Spleen (tissue), 11 donors: ENCODE data around the gene DLG2. TPM values are rescaled to one million over a fixed set of nuclear protein-coding genes. Genes with fewer than 3 reads are reported as not detected.

Source experiments
- DNase-seq: peaks from one replicate; pipeline ENCODE4 v3.0.0-alpha.2; 2020
- H3K27ac ChIP-seq, 8 donors: fragments of 200-600 bp; sonication (generic) in 7 of 8; 1 replicate in 4 of 8; 2 replicates in 4 of 8; pipeline versions ENCODE4 v1.5.0 to v1.8.0; 2016 to 2021; ENCODE audit warnings: inconsistent platforms in 4 of 8, mild to moderate bottlenecking in 4 of 8, moderate library complexity in 1 of 8
- H3K27me3 ChIP-seq, 7 donors: fragments of 200-600 bp; sonication (generic) in 6 of 7; replicated peaks in 1 of 7; 1 replicate in 4 of 7; 2 replicates in 3 of 7; pipeline versions ENCODE4 v1.5.0 to v1.8.0; 2016 to 2021; ENCODE audit warnings: inconsistent platforms in 3 of 7, mild to moderate bottlenecking in 1 of 7
- H3K36me3 ChIP-seq, 6 donors: fragments of 200-600 bp; sonication (generic) in 5 of 6; 1 replicate in 4 of 6; 2 replicates in 2 of 6; pipeline versions ENCODE4 v1.5.0 to v1.8.0; 2016 to 2021; ENCODE audit warnings: inconsistent platforms in 2 of 6
- H3K4me1 ChIP-seq, 6 donors: fragments of 200-600 bp; sonication (generic) in 5 of 6; 1 replicate in 3 of 6; 2 replicates in 3 of 6; pipeline versions ENCODE4 v1.5.0 to v1.8.0; 2016 to 2021; ENCODE audit warnings: inconsistent platforms in 3 of 6
- H3K4me3 ChIP-seq, 8 donors: fragments of 200-600 bp; sonication (generic) in 7 of 8; 1 replicate in 4 of 8; 2 replicates in 4 of 8; pipeline versions ENCODE4 v1.5.0 to v1.8.0; 2016 to 2021; ENCODE audit warnings: inconsistent platforms in 4 of 8, mild to moderate bottlenecking in 4 of 8, moderate library complexity in 2 of 8
- H3K9me3 ChIP-seq, 8 donors: fragments of 200-600 bp; sonication (generic) in 7 of 8; 1 replicate in 4 of 8; 2 replicates in 4 of 8; pipeline versions ENCODE4 v1.5.0 to v1.8.0; 2016 to 2021; ENCODE audit warnings: inconsistent platforms in 4 of 8
- CTCF ChIP-seq, 11 experiments: fragments of 200-600 bp in 7 of 11; fragments of 450-650 bp in 4 of 11; sonication (generic) in 4 of 11; IDR thresholded peaks in 8 of 11; conservative IDR thresholded peaks in 3 of 11; 1 replicate in 7 of 11; 2 replicates in 4 of 11; pipeline versions ENCODE4 v1.4.0 to v1.8.0; 2016 to 2021; ENCODE audit warnings: antibody characterized with exemption in 11 of 11, inconsistent platforms in 4 of 11, mild to moderate bottlenecking in 1 of 11
- POLR2A ChIP-seq, 3 donors: fragments of 450-650 bp; IDR thresholded peaks; one replicate each; pipeline ENCODE4 v1.5.1; 2017; ENCODE audit warnings: antibody characterized with exemption in 3 of 3, mild to moderate bottlenecking in 1 of 3
- POLR2AphosphoS5 ChIP-seq, 3 donors: sonication (generic); formaldehyde crosslinking; IDR thresholded peaks; one replicate each; pipeline ENCODE4 v1.5.1; 2017; ENCODE audit warnings: antibody characterized with exemption in 3 of 3
- WGBS, 5 donors: extraction: QIAGEN DNeasy Blood & Tissue Kit in 3 of 5; methylation state at CpG; one replicate each; pipeline versions ENCODE4 v1.1.5 to v1.1.7; 2013 to 2018; 5-methylcytosine and 5-hydroxymethylcytosine counted together
- intact Hi-C: fragments of 100-400 bp; cut with DNase I; formaldehyde crosslinking; loops from one replicate; pipeline ENCODE4 v1.15.0; 2023; ENCODE audit warnings: low total_unique reads
- polyA plus RNA-seq, 3 donors: library from polyadenylated mRNA; stranded (reverse); fragments of 200-250 nt; gene quantifications; one replicate each; pipeline ENCODE4 v1.2.1, GENCODE V29; 2013
- total RNA-seq, 7 donors: library from RNA; depleted of rRNA in 3 of 7; stranded (reverse); fragments of >200 nt in 3 of 7; fragmentation: NEBNext Ultra II Directional in 4 of 7; extraction: Animal tissue kit (Norgen Biotek cat#: 25700) in 4 of 7; gene quantifications; one replicate each; pipeline versions ENCODE4 v1.1.0 to v1.2.1, GENCODE V29; 2016 to 2021
- donor health status: healthy with polysubstance abuse.
- donor health status: DM: no; HTN: no; CAD: no; lungs with moderate emphysema.
- donor health status: DM: no; HTN: no; CAD: no.
- donor health status: Bipolar disorder and iron deficiency.
- donor health status: healthy.
- donor health status: DM: no; HTN: no; CAD: no.
- donor health status: DM: yes; HTN: yes; CAD: no.

The DLG2 gene
- total and polyA plus RNA-seq, 10 donors = 0.43 to 12.7 (median 7.9) TPM

DNA sequence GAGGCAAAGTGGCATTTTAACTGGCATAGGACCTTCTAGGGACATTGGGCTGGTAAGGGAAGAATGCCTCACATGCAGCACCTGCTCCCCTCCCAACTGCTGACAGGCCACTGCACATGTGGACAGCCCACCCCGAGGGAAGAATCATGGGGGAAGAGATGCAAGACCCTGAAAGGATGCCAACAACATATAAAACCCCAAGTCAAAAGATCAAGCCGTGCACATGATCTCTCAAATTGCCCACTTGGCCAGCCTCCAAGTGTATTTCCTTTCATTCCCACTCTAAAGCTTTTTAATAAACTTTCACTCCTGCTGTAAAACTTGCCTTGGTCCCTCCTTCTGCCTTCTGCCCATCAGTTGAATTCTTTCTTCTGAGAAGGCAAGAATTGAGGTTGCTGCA is 1393.1 kb downstream of the DLG2 start:
- no peak for DNase-seq
- Histone ChIP-seq H3K36me3 (no peaks in the 10 kb centered on the region), H3K4me1 (no peaks in the 10 kb centered on the region), H3K9me3 (no peaks in the 10 kb centered on the region), H3K4me3 (no peak overlapping the region), H3K27me3 (no peaks in the 10 kb centered on the region), H3K27ac (no peak overlapping the region)
- intact Hi-C loops = no loop called here
- 35 to 67% (median 42%) methylated on average over 2 of the region's 2 CpGs for WGBS, 5 donors
- TF ChIP-seq CTCF (IDR thresholded peaks at IDR 0.05 in 8 of 11, conservative IDR thresholded peaks at IDR 0.05 in 3 of 11) = no peak
- TF ChIP-seq POLR2A (IDR thresholded peaks at IDR 0.05) = no peak
- no peak for TF ChIP-seq POLR2AphosphoS5 (IDR thresholded peaks at IDR 0.05)

- Histone ChIP-seq H3K4me3 (no peak overlapping the region), H3K9me3 (no peaks in the 10 kb centered on the region), H3K4me1 (no peaks in the 10 kb centered on the region), H3K27me3 (no peaks in the 10 kb centered on the region), H3K36me3 (no peaks in the 10 kb centered on the region), H3K27ac (no peak overlapping the region)
- intact Hi-C loops = no loop called here
- DNase-seq = no peak
- TF ChIP-seq CTCF (IDR thresholded peaks at IDR 0.05 in 8 of 11, conservative IDR thresholded peaks at IDR 0.05 in 3 of 11) = no peak
- no peak for TF ChIP-seq POLR2A (IDR thresholded peaks at IDR 0.05)
- TF ChIP-seq POLR2AphosphoS5 (IDR thresholded peaks at IDR 0.05) = no peak
Observed at GRCh38 chr11:84232511-84232910, 1394.6 kb downstream of the DLG2 start.

DNA sequence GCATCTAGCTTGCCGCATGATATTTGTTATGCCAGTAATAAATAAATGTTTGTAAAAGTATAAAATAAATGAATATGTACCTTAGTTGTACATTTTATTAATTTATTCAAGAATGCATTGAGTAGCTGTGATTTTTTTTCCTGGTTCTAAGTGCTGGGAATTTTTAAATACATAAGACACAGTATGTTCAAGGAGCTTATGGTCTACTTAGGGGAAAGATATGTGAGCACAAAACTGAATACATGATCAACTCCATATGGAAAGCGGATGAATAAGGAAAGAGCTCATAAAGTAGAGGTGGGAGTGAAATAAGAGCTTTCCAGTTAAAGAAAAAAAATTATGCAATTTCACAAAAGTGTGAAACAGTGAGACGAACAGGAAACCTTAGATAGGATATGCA is 1396.7 kb downstream of the DLG2 start:
- TF ChIP-seq CTCF (IDR thresholded peaks at IDR 0.05 in 8 of 11, conservative IDR thresholded peaks at IDR 0.05 in 3 of 11) (no peak), POLR2A (IDR thresholded peaks at IDR 0.05) (no peak), POLR2AphosphoS5 (IDR thresholded peaks at IDR 0.05) (no peak)
- no peak overlapping the region for H3K27ac ChIP-seq
- no peaks in the 10 kb centered on the region for H3K36me3 ChIP-seq
- H3K4me1 ChIP-seq = no peaks in the 10 kb centered on the region
- WGBS, 5 donors = 85 to 91% (median 87%) methylated on average over 3 of the region's 3 CpGs
- no peak for DNase-seq
- H3K4me3 ChIP-seq = no peak overlapping the region
- H3K27me3 ChIP-seq = no peaks in the 10 kb centered on the region
- intact Hi-C loops = no loop called here
- H3K9me3 ChIP-seq = no peaks in the 10 kb centered on the region

DNA sequence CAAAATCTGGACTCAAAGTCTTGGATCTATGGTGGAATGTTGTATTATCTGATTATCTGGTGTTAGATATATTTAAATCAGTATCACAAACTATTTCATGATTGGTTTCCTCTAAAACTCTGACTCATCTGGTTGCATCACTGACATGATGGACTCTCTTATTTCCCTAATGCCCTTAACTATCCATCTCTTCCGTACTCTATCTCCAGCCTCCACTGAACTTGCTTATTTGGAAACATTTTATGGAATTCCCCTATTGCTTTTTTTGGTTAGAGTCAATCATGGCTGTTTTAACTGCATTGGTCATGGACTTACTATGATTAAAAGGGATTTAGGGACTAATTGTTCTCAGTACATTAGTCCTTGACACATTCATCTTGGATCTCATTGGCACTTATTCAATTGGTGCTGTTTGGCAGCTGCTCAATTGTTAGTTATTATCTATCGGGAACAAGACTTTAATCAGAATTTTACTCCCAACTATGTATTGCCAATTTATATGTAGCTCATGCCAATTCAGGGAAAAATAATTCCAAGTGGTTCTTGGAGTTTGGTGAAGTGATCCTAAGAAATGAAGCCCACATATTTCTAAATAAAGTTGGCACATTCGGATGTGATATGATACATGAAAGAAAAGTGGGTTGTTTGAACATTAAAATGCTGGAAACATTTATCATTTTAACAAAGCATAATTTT is 1399.0 kb downstream of the DLG2 start:
- intact Hi-C loops = no loop called here
- WGBS, 5 donors = 57 to 76% (median 68%) methylated on average over 3 of the region's 3 CpGs
- TF ChIP-seq CTCF (IDR thresholded peaks at IDR 0.05 in 8 of 11, conservative IDR thresholded peaks at IDR 0.05 in 3 of 11) (no peak), POLR2AphosphoS5 (IDR thresholded peaks at IDR 0.05) (no peak), POLR2A (IDR thresholded peaks at IDR 0.05) (no peak)
- DNase-seq = no peak
- H3K27me3 ChIP-seq = no peaks in the 10 kb centered on the region
- no peaks in the 10 kb centered on the region for H3K4me1 ChIP-seq
- no peak overlapping the region for H3K27ac ChIP-seq
- no peaks in the 10 kb centered on the region for H3K9me3 ChIP-seq
- no peak overlapping the region for H3K4me3 ChIP-seq
- H3K36me3 ChIP-seq = no peaks in the 10 kb centered on the region
